ENCODE data around the gene ELAPOR2.

DNA sequence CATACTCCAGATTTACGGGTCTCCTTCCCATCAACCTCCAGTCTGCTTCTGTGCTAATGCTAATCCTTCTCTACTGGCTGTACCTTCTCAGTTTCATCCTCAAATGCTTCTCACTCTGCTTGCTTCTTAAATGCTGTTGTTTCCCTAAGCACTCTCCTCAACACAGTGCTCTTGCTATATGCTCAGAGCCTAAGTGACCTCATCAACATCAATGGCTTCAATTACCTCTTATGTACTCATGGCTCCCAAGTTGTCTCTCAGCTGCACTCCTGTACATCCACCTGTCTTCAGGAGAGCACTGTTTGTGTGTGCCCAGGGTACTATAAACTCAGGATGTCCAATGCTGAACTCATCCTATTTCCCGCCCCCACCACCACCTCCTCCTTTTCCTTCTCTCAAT, 22.5 kb downstream of the ELAPOR2 start:
- TF ChIP-seq CTCF (conservative IDR thresholded peaks at IDR 0.05; ENCODE audit: low read depth, low read length) = no peak
- TF ChIP-seq EZH2 (IDR thresholded peaks at IDR 0.05; ENCODE audit: borderline replicate concordance, low read depth, low read length, poor library complexity, severe bottlenecking) = no peak
